Measurements from ENCODE around the gene PRR5L.
A peak's percentile ranks its signal among the peaks of the same experiment; 100 is the strongest.

The PRR5L gene

DNA sequence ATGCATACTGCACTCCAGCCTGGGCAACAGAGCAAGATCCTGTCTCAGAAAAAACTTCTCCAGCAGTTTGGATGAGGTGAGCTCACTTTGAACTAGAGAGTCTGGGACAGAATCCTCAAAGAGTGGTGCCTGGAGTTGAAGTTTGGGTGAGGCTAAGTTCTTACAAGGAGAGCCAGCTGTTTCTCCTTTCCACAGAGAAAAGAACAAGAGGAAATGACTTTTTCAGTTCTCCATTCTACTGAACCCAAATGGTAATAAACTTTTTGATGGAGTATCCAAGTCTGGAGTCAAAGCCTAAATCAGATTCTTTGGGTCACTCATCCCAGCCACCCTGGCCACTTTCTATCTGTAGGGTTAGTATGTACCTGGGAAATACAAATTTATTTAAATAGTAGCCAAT lies 111.3 kb downstream of the PRR5L start:
- peak; percentile 79 for DNase-seq

DNA sequence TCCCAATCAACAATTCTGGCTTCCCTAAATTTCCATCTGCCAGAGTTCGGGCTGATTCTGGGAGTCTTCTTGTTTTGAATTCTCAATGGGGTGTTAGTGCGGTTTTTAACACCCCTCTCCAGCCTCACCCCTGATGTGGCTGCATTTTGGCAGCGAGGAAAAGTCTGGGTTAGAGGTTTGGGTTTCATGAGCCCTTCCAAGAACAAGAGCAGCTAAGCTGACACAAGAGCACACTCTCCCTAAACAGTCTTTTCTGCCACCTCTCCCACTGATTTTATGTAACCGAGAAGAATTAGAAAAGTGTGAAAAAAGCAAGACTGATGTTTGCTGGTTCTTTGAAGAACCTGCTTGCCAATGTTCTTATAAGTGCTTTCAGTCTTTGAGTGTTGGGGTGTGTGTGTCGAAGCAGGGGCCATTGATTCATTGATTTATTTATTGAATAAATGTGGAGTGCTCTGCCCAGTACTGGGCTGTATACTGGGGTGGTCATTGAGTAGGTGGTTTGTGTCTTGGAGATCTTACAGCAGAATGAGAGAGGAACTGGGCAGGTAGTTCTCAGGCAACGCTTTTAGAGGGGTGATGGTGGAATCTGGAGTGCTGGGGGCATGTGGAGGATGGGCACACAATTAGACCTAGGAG lies 112.5 kb downstream of the PRR5L start:
- no peak for DNase-seq

DNA sequence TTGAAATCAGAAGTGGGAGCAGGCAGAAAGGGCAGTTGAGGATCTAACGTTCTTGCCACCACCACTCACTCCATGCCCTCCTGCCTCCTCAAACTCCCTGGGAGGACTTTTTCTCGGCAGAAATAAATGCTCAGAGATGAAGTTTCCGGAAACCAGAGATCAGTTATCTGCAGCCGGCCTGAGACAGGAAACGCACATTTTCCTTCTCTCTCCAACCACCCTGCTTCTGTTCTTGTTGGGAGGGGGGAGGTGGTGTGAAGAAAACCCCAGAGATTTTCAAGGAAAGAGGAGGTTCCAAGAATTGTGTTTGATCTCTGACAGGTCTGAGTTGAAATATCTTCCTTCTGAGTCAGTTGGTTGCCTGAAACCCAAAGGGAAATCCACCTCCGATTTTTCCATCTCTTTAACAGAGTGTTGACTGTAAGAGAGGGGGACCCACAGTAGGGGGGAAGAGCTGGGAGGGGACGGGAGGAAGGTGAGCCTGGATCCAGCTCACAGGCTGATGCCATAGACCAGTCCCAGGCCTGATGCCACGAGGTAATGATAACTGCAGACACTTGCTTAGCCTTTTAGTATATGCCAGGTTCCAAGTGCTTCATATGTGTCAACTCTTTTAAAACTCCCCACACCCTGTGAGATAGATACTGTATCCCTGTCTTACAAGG lies 113.2 kb downstream of the PRR5L start:
- peak; percentile 73 for DNase-seq

DNA sequence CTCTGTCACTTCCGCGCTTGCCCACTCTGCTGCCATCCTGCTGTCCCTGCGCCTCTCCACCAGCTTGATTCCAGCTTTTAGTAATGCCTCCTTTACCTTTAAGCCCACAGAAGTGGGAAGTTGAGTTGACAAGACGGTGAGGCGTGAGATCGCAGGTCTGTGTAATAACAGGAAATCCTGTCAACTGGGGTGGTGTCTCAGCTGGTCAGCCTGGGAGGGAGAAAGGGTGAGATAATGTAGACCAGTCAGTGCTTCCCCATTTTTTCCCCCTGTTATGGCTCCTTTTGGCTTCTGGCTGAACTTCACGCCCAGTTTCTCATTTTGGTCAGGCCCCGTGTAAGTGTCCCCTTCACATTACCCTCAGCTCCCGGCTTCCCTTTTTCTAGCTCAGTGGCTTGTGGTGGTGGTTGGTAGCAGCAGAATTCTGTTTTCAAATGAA lies 115.1 kb downstream of the PRR5L start:
- DNase-seq: peak; percentile 98

DNA sequence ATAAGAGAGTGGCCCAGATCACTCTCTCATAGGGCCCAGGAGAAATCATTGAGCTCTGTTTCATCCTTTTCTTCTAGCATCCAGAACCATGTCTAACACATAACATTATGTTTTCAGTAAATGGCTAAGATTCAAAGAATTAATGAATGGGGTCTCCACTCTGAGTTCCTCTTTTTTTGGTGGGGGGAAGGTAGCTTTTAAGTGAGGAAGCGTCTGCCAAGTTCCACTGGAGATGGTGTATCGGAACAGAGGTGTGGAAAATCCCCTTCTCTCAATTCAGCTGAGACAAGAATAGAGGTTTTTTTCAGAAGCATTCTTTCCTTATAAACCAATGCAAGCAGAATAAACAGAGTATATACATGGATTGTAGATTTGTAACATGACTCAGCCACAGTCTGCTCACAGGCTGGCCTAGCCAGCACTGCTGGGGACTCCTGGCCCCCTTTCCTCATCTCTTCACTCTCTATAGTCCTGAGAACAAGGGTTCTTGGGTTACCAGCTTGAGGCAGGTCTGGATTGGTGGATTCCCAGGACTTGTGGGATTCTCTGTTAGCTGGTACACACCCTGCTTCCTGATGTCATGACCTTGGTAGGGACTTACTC lies 116.8 kb downstream of the PRR5L start:
- DNase-seq: no peak

DNA sequence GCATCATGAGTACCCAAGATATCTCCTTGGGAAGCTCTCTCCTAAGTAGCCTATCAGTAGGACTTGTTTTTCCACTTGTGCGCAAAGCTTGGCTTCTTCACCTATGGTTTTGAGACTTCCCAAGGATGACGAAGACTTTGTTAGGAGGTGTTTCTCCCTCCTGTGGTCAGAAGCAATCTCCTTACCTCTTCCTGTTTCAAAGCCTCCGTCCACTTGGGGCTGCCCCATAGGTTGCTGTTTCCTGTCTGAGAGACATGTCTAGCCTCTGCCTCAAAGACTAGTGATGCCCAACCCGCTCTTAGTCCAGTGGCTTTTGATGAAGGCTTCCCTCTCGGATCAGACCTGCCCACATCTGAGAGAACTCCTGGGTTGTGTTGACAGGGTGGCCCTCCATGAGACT lies 121.1 kb downstream of the PRR5L start:
- no peak for DNase-seq

DNA sequence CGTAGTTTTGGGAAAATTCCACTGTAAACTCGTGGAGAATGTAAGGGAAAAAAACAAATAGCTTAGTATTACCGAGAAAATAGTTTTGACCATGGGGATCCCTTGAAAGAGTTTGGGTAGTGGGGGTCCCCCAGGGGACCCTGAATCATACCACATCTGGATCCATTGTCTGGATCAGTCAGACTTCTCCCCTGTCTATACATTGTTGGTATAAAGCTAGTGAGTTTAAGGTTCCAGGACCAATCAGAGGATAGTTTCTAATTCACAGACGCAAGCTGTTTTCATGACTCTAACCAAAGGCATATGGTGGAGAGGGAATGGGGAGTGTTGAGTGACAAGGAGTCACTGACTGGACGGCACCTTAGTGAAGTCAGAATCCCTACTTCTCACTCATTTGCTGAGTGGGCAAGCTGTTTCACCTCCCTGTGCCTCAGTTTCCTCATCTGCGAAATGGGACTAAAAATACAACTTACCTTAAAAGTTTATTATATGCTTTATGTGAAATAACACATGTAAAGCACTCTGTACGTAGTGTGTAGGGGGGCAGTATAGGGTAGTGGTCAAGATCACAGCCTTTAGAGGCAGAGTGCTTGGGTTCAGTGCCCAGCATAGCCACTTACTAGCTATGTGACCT lies 123.8 kb downstream of the PRR5L start:
- DNase-seq: no peak

DNA sequence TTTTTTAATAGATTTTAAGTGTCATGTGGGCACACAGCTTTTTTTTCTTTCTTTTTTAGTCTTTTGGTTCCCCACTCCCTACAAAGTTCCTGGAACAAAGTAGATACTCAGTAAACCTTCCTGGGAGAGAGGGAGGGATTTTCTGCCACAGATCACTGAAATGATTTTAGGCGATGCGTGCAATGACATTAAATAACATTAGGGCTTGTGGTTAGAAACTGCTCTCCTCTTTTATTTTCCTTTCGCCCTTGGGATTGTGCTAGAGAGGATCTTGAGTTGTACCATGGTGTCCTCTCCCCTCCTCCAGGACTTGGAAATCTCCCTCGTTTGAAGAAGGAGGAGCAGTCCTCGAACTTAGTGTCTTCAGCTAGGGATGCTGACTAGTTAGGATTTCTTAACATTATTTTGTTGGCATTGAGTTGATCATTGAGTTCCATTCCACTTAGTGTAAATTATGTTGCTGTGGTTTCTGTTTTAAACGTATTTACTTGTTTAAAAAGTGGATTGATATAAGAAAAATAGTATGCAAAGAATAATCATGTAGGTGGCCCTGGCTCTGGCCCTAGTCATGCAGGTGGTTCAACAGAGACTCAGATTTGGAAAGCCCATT lies 125.6 kb downstream of the PRR5L start:
- no peak for DNase-seq

DNA sequence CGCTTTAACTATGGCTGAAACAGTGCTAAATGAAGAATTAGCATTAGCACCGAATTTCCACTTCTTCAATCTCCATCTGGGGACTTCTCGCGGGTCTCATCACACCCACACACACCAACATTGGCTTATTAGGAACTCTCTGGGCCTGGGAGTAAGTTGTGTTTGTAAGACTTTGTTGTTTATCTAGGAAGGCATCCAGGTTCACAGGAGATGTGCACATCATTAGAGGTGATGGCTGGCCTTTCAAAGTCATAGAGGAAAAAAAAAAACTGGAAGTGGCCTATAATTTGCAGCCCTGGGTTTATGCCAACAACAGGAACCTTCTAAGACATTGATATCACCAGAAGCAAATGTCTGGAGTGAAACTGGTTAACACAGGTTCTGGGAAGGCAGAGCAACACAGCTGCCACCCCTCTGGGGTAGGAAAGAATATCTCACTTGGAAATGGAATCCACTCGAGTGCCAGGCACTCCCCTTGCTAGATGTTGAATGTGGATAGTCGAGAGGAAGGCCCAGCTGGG lies 129.5 kb downstream of the PRR5L start:
- DNase-seq: peak; percentile 46

DNA sequence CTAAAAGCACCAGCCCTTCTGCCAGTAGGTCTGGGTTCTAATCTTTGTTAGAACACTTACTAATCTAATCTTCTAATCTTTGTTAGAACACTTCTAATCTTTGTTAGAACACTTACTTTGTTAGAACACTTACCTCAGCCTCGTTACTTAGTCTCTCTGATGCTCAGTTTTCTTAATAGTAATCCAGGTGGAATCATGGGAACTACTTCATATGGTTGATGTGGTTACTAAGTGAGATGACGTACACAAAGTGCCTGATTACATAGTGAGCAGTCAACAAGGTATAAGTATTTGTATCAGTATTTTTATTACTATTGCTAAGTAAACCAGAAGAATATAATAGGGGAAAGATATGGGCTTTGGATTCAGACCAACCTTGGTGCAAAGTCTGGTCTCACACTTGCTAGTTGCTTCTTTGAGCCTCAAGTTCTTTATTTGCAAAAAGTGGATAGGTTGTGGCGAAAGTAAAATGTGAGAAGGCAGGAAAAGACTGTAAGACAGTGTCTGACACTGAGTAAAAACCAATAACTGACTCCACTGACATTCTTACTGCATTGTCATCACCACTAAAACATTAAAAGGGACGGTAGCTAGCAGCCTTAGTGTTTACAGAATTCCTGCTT lies 130.2 kb downstream of the PRR5L start:
- DNase-seq: no peak

DNA sequence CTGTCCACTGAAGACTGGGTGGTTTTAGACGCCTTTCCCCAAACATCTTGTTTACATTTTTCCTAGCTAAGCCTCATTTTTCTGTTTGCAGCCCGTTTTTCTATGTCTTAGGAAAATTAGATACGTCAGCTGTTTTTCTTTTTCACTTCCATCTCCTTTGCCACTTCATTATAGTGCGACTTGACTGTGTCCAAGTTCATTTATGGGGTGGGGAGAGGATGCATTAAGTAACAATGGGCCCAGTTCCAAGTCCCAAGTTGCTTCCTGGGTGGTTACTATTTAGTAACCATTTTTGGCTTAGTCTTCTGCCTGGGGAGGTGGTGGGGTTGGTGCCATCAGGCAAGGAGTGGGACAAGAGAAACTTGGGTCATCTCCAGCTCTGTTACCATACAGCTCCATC lies 131.0 kb downstream of the PRR5L start:
- DNase-seq: peak; percentile 39

DNA sequence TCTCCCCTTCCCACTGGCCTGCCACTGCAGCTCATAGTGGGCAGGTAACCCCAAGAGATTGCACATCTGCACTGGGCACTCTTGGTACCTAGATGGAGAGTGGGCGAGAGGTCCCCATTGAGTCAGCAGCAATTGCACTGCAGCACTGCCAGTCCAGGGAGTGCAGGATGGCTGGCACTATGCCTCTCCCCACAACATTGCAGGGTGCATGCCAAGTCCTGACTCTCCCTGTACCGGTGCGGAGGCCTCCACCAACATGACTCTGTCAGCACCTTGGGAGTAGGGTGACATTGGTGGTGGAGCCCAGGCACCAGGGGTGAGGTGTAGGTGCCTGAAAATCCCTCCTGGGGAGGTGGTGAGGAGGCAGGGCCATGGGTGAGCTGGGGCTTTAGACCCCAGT lies 131.8 kb downstream of the PRR5L start:
- no peak for DNase-seq

DNA sequence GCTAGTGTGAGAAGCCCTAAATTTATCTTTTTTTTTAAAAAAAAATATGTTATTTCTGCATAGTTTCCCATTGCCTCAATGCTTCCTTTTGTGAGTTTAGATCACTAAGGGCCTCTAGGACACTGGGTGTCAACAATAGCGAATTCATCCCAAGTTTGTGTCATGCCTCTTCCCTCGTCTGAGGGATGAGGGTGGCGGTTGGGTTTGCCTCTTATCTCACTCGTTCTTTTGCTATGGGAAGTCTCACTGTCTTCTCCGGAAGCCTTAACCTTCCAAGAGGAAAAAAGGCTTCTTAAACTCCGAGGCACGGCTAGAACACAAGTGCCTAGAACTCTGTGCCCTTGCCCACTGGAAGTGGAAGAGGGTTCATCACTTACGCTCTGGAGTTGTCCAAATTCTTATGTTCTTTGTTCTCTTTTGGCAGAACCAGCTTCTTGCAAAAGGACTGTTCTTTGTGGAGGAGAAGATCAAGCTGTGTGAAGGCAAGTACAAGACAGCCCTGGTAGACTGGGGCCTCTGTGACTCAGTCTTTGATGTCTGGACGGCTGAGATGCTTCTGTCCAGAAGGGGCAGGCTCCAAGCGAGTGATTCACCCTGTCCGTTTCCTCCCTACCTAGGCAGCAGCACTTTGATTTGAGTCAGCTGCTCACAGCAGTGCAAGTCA lies 135.5 kb downstream of the PRR5L start:
- peak; percentile 61 for DNase-seq

DNA sequence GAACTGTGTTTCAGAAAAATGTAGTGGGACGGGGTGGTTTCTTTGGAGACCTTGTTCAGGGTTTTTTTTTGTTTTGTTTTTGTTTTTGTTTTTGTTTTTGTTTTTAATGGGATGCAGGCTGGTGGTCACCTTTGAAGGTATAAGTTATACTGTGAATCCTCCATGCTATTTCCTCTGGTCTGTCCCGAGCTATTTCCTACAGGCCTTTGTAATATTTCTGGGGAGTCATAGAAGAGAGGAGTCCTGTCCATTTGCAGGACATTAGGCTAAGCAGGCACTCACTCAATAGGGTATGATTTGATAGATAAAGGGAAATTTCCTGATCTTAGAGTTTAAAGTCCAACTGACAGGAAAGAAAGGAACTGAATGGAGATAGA lies 136.0 kb downstream of the PRR5L start:
- no peak for DNase-seq

DNA sequence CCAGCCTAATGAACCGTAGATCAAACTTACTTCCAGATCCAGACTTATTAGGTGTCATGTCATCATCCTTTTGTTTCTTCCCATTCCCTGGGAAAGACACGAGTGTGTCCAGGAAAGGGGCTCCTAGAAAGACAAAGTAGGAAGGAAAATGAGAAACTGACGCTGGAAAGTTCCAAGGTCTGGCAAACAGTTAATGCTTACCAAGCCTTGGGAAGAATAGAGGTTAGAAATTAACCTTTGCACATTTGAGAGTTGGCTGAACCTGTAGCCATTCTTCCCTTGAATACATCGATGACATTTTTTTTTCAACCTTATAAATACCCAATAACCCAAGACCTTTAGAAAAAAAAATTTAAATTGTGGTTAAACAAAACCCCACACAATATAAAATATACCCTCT lies 136.7 kb downstream of the PRR5L start:
- no peak for DNase-seq

DNA sequence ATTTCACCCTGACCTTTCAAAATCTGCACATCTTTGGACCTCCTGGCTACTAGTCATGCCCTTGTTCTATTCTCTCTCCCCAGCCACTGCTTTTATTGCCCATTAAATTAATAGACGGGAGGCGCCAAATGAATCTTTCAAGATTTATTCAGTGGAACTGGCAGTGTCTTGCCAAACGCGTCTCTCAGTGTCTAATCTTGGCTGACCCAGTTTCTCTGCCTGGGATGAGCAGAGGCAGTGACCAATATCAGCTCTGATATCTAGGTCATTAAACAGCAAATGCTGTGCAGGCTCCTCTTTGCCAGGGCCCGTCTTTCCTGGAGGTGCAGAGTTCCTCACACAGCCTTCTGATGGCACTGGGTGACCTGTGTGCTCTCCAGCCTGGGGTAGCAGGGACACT lies 140.0 kb downstream of the PRR5L start:
- no peak for DNase-seq

DNA sequence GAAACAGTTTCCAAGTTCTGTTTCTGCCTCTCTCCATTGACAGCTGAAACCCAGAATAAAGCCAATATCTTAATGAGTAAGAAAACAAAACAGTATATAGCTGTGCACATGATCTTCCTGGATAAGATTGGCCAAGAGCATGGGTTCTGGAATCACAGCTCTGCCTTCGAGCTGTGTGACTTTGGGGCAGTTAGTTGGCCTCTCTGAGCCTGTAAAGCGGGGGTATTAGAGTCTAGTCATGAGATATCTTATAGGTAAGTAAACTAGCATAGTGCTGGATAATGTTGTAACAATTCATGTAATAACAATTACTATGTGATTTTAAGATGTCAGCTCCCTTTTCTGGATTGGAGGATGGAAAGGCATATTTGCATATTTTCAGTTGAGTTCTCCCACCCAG lies 140.5 kb downstream of the PRR5L start:
- no peak for DNase-seq

DNA sequence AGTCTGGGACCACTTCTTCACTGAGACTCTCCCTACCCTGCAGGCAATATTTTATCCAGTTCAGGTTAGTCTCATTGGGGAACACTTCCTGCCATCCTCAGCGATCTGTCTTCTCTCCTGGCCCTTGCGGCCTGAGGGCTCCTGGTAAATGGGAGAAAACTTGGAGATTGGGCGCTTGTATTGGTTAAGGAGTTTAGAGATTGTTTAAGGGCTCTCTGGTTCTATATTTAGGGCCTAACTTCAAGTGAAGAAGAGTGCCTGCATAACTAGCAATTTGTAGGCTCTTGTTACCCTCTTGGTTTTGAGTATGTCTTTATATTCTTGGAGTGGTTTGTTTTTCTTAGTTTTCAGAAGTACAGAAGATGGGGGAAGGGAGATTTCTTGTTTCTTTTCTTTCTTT lies 141.3 kb downstream of the PRR5L start:
- no peak for DNase-seq

DNA sequence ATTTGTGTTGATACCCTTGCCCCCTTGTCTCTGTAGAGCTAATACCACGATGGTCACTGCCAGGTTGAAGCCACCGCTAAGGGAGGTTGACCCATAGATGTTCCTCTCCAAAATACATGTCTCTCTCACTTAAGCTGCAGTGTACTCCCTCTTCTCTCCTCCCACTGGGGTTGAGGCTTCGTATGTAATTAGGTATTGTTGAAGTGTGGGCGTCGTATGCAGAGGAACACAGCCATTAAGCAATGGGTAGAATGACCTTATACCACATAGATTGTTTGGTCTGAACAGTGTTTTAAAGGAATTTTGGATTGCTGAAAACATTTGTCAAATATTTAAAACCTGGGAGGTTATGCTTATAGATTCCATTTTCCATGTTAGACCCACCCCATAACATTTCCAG lies 142.0 kb downstream of the PRR5L start:
- no peak for DNase-seq

DNA sequence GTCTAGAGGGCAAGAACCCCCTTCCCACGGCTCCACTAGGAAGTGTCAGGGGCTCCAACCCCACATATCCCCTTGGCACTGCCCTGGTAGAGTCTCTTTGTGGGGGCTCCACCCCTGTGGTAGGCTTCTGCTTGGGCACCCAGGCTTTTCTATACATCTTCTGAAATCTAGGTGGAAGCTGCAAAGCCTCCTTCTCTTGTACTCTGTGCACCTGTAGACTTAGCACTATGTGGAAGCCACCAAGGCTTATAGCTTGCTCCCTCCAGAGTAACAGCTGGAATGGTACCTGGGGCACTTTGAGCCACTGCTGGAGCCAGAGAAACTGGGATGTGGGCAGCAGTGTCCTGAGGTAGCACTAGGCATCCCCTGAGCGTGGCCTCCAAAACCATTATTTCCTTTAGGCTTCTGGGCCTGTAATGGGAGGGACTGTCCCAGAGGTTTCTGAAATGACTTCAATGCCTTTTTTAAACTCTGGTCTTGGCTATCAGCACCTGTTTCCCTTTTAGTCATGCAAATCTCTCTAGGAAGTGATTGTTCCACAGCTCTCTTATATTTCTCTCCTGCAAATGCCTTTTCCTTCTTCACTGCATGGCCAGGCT lies 145.6 kb downstream of the PRR5L start:
- no peak for DNase-seq

DNA sequence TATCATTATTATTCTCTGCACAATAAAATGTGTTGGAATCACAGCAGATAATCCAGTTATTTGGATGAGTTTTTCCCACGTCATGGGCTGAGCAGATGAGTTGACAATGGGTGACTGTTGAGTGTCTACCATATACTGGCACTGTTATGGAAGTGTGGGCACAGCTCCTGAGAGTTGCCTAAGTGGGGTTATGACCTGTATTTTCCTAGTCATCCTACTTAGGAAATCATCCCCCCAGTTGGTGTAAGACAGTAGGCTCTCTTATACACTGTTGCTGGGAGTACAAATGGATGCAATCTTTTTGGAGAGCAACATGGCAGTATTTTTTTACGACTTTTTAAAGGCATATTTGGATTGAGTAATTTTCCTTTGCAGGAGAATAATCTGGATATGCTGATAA lies 147.6 kb downstream of the PRR5L start:
- no peak for DNase-seq

DNA sequence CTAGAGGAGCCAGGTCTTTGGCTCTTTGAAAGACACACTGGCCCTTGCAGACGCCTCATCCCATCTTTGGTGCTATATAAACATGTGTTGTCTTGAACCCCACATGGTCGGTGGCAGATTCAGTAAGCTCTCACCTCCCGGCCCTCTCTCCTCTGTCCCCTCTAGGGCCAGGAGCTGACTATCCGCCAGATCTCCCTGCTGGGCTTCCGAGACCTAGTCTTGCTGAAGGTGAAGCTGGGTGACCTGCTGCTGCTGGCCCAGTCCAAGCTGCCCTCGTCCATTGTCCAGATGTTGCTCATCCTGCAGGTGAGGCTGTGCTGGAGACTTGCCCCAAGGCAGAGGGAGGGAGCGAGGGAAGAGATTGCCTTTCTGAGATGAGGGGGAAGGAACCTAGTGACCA lies 150.0 kb downstream of the PRR5L start:
- no peak for DNase-seq

Measured in MV-4-11 (cell line).